SW480 (cell line): ENCODE measurements around the gene PACS2.

Source experiments
- DNase-seq: peaks from one replicate; pipeline ENCODE4 v3.0.0-alpha.2; 2016; ENCODE audit warnings: low spot score

Gene PACS2

DNA sequence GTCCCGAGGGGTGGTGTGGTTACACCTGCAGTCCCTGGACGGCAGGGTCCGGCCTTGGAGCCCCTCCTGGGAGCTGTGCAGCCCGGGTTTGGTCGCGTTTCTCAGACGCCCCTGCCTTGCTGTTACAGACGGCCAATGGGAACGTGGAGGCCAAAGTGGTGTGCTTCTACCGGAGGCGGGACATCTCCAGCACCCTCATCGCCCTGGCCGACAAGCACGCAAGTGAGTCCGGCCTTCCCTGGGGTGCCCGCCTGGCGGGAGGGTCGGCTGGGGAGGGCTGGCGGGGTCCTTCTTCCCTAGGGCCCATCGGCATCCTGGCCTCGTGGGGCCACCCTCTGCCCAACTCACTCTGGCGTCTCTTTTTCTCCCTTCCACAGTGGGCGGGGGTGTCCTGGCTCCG is 130.7 kb downstream of the PACS2 start:
- DNase-seq: no peak

DNA sequence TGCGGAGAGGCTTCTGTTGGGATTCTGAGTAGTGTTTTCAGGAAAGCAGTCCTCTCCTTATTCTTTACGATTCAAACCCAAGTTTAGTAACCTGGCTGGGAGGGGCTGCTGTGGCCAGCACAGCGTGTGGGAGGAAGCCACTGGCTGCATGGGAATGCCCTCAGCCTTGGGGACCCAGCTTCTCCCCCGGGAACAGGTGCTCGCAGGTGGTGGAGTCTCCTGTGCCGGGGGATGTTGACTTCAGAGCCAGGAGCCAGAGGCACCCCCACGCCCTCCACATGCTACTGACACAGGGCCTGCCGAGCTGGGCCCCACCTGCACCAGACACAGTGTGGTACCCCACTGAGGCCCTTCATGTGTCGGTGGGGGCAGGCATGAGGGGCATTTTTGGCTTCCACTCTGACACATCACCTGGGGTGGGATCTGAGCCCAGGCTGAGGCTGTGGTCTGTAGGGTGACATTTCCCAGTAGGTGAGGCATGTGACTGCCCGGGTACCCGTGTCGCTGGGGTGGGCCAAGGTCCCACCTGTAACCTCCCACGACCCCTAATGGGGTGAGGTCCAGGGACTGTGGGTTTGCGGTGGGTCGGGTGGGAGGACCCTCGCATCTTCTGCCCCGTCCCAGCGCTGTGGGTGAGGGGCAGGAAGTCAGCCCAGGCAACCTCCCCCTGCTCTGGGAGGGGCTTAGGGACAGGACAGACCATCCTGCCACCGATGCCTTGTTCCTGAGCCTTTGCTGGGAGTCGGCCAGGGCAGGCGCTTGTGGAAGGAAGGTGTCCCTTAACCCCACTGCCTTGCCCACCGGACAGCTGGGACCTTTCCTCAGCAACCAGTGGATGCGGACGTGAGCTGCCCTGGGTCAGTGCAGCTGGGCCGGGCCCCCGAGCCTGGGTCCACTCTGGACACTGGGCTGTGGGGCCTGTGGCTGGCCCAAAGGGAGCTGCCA is 131.6 kb downstream of the PACS2 start:
- DNase-seq: no peak

DNA sequence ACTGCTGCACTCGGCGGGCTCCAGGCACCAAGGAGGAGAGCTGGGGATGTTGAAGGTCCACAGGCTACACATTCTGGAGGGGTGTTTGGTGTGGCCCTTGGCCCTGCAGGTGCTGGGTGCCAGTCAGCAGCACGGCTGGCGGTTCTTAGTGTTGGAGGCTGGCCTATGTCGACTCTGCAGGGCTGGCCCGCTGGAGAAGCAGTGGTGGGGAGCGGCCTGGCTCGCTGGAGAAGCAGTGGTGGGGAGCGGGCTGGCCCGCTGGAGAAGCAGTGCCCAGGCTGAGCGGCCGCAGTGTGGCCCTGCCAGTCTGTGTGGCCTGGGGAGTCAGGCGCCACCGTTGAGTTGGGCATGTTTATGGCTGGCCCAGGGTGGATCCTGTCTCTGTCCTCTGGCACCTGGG is 132.4 kb downstream of the PACS2 start:
- no peak for DNase-seq
